ENCODE data around the gene TSC2.

The TSC2 gene

DNA sequence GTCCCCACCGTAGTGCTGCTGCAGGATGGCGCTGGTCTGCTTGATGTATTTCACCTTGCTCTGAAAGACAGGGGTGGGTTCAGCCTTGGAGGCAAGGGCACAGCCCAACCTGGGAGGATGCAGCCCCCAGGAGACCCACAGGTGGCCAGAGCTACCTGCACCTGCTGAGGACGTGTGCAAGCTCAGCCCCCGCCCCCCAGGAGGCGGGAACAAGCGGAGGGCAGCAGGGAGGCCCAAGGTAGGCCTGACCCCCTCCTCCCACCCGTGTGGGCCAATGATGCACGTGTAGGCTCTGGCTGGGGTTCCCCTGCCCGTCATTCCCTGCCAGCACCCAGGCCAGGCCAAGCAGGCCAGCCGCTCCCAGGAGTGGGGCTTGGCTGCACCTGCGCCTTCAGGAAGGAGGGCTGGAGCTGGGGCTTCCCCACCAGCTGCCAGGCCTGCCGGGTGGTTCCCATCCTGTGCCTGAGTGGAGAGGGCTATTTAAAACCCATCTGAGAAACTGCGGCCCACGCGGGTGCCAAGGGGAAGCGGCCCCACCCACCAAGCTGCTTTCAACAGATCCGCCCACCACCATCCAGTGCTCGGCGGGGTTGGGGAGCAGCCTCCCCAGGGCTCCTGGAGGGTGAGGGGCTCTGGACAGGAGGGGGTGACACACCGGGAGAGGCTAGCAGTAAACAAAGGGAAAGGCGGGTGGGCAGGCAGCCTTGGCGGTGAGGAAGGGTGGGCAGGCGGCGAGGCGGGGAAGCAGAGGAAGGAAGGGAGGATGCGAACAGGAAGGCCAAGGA lies 3.9 kb upstream of the TSC2 start:
- DNase-seq = no peak

DNA sequence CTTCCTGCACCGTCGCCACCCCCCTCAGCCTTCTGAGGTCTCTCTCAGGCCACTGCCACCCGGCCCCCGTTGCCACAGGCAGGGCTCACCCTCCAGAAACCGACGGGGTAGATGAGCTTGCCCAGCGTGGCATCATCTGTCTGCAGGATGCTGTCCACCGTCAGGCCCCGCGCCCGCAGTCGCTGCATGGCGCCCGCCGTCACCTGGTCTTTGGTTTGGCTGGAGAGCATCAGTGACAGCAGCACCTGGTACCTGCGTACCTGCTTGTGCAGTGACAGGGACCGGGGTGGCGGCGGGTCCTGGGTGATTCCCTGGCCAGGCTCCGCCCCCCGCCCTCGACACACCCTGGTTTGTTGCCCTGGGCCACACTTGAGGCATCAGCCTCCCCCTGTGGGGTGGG lies 3.2 kb upstream of the TSC2 start:
- no peak for DNase-seq

DNA sequence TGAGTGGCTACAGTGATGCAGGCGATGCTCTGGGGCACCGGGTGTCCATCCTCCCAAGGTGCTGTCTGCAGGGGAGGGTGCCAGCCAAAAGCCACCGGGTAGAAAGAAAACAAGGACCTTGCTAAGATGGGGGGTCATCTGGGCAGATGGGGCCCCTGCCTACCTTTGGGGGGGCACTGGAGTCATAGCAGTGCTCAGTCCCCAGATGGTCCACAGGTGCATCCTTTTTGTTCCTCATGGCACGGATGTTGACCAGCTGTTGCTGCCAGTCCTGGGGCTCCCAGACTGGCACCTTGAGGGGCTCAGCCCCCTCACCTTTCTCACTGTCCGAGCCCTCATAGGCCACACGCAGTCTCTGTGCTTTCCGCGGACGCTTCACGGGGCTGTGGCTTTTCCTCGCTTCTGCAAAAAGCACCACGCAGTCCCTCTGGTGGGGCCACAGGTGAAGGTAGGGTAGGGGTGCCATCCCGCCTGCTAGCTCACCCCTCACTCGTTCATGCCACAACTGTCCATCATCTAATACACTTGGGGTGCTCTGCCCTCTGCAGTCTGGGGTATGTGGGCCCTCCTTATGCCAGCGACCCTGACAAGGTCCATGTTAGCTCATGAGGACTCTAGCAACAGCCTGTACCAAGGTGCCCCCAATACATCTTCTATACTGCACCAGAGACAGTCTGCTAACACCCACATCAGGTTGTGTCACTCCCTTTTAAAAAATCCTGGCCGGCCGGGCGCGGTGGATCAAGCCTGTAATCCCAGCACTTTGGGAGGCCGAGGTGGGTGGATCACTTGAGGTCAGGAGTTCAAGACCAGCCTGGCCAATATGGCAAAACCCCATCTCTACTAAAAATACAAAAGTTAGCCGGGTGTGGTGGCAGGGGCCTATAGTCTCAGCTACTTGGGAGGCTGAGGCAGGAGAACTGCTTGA lies 1.6 kb upstream of the TSC2 start:
- DNase-seq = no peak

- no peak for DNase-seq
These were observed 874 bp upstream of the TSC2 start for GRCh38 chr16:2046893-2047329.

GRCh38 chr16:2048116-2048543 lies 345 bp downstream of the TSC2 start:
- DNase-seq = no peak

DNA sequence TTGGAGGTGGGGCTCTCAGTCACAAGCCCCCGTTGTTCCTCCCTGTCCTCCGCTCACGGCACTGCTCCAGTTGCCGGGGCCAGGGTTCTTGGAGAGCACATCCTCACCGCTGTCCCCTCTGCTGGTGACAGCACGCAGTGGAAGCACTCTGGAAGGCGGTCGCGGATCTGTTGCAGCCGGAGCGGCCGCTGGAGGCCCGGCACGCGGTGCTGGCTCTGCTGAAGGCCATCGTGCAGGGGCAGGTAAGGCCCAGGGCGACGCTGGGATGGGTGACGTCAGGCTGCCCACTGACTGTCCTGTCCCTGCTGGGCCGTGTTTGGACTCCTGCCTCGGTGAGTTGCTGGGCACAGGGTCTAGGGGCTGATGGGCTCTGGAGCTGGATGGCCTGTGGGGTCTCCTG lies 5.4 kb downstream of the TSC2 start:
- DNase-seq = no peak

DNA sequence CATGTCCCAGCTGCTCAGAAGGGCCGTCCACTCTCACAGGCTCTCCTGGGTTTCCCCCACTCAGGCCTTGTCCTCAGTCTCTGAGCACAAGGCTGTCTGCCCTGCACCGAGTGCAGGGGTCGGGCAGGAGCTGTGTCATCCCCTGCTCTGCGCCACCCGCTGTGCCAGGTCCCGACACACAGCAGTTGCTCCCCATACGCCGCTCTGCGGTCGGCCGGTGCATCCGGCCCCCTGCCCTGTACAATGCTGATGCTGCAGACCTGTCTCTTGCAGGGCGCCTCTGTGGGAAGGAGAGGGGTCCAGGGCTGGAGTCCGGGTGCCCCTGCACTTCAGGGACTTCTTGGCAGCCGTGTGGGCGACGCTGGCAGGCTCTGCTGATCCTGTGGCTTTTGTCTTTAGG lies 6.1 kb downstream of the TSC2 start:
- no peak for DNase-seq

DNA sequence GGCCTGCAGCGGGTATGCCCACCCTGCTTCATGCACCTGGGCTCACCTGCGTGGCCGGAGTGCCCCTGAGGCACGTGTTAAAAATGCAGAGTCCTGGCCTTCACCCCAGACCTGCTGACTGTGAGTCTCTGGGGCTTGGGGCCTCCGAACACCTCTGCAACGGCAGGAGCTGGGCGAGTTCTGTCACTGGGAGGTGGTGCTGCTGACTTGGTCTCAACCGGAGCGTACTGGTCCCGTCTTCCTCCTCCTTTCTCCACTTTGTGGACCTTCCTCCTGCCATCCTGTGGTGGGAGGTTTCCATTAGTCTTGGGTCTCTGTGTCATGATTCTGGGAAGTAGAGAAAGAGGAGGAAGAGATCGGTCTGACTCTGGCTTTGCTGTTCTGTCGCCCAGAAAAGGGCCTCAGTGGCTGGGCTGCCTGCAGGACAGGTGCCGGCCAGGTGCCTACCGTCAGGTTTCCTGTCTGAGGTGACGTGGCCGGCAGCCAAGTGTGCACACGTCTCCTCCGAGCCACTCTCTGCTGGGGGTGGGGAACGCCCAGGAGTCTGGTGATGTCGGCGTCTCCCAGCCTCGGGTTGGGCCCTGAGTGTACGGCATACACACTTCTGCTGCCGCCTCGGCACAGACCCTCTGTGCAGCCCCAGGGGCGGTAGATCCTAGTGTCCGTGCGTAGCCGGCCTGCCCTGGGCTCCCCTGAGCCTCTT lies 6.9 kb downstream of the TSC2 start:
- no peak for DNase-seq

DNA sequence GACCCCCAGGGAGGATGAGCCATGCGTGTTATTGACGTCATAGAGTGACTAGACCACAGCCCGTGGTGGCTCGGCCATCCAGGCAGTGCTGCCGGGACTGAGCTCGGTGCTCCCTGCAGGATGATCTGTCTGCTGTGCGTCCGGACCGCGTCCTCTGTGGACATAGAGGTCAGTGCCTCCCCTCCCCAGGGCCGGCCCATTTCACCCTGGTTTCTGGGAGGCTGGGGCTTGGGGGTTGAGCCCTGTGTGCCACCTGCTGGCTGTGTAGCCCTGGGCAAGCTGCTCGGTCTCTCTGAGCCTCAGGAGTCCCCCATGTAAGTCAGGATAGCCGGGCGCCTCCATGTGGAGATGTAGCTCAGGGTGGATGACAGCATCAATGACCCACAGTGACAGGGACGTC lies 8.3 kb downstream of the TSC2 start:
- no peak for DNase-seq

DNA sequence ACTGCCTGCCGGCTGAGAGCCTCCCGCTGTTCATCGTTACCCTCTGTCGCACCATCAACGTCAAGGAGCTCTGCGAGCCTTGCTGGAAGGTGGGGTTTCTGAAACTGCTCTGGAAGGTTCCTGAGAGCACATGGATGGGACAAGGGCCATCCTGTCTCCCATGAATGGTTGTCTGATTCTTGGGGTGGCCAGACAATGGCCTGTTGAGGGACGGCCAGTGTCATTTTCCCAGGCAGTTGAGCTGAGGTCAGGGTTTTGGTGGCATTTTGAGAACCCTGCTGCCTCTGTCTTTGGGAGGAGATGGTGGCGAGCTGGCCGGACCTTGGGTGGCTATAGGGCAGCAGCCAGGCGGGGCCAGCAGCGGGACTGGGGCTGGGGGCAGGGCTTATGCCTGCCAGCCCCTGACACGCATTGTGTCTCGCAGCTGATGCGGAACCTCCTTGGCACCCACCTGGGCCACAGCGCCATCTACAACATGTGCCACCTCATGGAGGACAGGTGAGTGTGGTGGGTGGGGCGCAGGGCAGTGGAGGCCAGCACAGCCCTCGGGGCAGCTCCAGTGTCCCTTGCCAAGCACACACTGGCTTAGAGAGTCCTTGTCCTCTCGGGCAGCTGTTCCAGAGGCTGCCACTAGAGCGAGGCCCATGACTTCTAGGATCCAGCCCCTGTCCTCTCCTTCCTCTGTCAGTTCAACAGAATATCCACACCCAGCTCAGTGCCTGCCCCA lies 9.1 kb downstream of the TSC2 start:
- DNase-seq = no peak

DNA sequence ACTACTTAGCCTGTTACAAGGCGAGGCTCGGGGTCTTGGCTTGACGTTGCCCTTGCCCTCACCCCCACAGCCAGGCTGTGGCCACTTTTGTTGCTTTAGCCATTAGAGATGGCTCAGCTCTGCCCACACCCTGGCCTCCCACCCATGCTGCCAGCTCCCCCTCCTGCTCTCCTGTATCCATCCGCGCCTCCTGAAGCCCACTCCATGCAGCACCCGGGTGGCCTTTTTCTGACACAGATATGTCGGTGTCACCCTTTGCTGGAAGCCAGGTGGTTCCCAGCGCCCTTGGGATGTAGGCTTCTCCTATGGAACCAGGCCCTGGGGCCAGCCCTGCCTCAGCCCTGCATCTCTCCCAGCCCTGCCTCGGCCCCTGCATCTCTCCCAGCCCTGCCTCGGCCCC lies 9.7 kb downstream of the TSC2 start:
- DNase-seq = no peak

GRCh38 chr16:2058420-2058819 lies 10.6 kb downstream of the TSC2 start:
- no peak for DNase-seq

GRCh38 chr16:2058872-2059271 lies 11.1 kb downstream of the TSC2 start:
- no peak for DNase-seq

- no peak for DNase-seq
These were observed 12.6 kb downstream of the TSC2 start for GRCh38 chr16:2060346-2060745.

- no peak for DNase-seq
These were observed 13.2 kb downstream of the TSC2 start for GRCh38 chr16:2061023-2061422.

GRCh38 chr16:2061526-2061925 lies 13.7 kb downstream of the TSC2 start:
- DNase-seq = no peak

DNA sequence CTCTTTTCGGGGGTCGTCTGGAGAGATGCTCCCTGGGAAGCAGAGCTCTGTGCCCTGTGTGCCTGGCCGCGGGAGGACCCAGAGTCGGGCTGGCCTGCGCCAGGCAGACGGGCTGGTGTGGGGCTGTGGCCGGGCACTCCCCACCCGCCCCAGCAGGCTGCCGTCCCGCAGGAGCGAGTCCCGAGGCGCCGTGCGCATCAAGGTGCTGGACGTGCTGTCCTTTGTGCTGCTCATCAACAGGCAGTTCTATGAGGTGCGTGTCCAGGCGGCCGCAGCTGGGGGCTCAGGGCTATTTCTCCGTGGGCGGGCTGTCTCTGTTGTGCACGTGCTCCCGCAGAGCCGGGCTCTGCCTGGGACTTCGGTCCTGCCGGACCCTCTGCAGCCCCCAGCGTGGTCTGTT lies 15.0 kb downstream of the TSC2 start:
- no peak for DNase-seq

DNA sequence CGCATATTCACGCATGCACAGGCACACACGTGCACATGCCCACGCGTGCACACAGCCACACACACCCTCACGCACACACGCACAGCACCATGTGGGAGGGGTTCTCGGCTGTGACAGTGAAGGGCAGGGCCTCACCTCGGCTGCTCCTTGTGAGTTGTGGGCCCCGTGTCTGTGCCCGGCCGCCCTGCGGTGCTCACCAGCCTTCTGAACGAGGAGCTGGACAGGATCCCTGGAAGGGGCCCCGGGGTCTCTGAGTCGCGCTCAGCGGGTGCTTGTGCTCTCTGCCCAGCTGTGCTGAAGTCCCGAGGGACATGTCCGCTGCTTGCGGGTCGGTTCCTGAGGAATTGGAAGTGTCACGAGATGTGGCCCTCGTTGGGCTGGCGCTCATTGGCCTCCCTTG lies 16.1 kb downstream of the TSC2 start:
- DNase-seq = no peak

DNA sequence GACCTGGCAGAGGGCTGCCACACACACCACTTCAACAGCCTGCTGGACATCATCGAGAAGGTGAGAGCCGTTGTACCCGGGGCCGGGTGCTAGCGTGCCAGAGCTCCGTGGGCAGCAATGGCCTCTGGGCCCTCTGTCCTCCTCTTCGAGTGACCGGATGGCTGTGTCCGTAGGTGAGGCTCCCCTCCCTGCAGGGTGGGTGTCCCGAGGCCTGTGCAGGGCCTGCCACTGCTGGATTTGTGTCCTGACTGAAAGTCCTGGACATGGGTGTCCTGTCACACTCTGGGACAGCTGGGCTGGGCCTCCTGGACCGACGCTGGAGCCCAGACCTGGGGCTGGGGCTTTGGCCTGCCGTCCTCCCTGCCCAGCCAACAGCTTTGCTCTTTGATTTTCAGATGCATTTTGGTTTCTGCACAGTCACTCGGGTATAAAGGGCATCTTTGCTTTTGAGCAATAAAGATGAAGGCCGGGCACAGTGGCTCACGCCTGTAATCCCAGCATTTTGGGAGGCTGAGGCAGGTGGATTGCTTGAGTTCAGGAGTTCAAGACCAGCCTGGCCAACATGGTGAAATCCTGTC lies 16.7 kb downstream of the TSC2 start:
- no peak for DNase-seq

DNA sequence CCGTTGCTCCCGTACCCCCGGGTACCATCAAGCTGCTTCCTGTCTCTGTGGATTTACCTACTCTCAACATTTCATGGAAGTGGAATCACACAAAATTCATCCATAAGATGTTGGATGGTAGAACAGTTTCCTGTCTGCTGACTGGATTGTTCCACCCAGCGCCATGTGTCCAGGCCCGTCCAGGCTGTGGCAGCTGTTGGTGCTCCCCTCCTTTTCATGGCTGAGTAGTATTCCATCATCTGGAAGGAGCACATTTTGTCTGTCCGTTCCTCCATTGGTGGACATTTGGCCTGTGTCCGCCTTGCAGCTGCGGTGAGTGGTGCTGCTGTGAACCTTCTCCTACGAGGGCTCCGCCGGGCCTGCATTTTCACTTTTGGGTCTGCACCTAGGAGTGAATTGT lies 18.4 kb downstream of the TSC2 start:
- DNase-seq = no peak

GRCh38 chr16:2070576-2071453 lies 23.0 kb downstream of the TSC2 start:
- DNase-seq = no peak
